WTC11 (cell line): Measurements from ENCODE around the gene HSPA6.
"Not testable (repeated sequence)": the region's sequence is repeated elsewhere in the genome, so short reads cannot be mapped to it uniquely, and the experiment has no call there.

Source experiments
- SMAD3 ChIP-seq: sonication (generic); formaldehyde crosslinking; IDR thresholded peaks from 2 replicates; pipeline ENCODE4 v1.8.0; 2022; ENCODE audit warnings: missing genetic modification reagents, mild to moderate bottlenecking, borderline replicate concordance
- ZNF416 ChIP-seq: fragments of 250-450 bp; sonication (Bioruptor Pico); IDR thresholded peaks from 2 replicates; pipeline ENCODE4 v1.9.0; 2021; ENCODE audit warnings: mild to moderate bottlenecking, inconsistent platforms
- TF ChIP-seq, protein P1 (sequence below): fragments of 200-600 bp; IDR thresholded peaks from 2 replicates; pipeline ENCODE4 v1.8.0; 2022; ENCODE audit warnings: antibody characterized with exemption
- TF ChIP-seq, protein P2 (sequence below): sonication (generic); formaldehyde crosslinking; IDR thresholded peaks from 2 replicates; pipeline ENCODE4 v1.8.0; 2023; ENCODE audit warnings: missing genetic modification reagents

DNA sequence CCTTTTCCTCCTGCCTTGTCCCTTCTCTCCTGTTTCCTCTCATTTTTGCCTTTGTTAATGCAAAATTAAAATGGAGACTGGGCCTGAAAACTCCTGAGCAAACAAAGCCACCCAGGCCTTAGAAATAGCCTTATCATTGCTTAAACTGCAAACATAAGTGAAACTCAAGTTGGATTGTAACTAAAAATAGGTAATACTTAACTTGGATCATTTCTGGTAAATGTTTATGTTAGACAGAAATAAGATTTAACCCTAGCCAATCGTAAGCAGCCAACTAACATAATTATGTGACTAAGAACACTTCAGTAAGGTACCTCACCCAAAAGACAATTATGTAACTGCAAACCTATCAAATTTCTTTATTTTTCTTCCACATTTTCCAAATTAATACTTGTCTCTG is 10.4 kb upstream of the HSPA6 start:
- TF ChIP-seq, protein P1, sequence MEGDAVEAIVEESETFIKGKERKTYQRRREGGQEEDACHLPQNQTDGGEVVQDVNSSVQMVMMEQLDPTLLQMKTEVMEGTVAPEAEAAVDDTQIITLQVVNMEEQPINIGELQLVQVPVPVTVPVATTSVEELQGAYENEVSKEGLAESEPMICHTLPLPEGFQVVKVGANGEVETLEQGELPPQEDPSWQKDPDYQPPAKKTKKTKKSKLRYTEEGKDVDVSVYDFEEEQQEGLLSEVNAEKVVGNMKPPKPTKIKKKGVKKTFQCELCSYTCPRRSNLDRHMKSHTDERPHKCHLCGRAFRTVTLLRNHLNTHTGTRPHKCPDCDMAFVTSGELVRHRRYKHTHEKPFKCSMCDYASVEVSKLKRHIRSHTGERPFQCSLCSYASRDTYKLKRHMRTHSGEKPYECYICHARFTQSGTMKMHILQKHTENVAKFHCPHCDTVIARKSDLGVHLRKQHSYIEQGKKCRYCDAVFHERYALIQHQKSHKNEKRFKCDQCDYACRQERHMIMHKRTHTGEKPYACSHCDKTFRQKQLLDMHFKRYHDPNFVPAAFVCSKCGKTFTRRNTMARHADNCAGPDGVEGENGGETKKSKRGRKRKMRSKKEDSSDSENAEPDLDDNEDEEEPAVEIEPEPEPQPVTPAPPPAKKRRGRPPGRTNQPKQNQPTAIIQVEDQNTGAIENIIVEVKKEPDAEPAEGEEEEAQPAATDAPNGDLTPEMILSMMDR = not testable (repeated sequence)
- TF ChIP-seq, protein P2, sequence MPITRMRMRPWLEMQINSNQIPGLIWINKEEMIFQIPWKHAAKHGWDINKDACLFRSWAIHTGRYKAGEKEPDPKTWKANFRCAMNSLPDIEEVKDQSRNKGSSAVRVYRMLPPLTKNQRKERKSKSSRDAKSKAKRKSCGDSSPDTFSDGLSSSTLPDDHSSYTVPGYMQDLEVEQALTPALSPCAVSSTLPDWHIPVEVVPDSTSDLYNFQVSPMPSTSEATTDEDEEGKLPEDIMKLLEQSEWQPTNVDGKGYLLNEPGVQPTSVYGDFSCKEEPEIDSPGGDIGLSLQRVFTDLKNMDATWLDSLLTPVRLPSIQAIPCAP (CRISPR knock-in tag) = not testable (repeated sequence)
- TF ChIP-seq SMAD3, ZNF416 (CRISPR knock-in tag): not testable (repeated sequence)
